Measurements from ENCODE around the gene KMT2B. TPM values are rescaled to one million over a fixed set of nuclear protein-coding genes. Genes with fewer than 3 reads are reported as not detected.

Gene KMT2B
- total and polyA plus RNA-seq, 9 of the 15 experiments (the other 6 are each of a cell fraction or from before 2014, with no cell fraction given) = 0.63 to 43.9 (median 8.1) TPM

GRCh38 chr19:35693835-35694599 lies 23.8 kb upstream of the KMT2B start (continued):
- 0 out of 2 replicates have a peak, but pooled peaks have one; percentile 31 for TF ChIP-seq ZBTB43 (CRISPR knock-in tag; IDR thresholded peaks at IDR 0.05)
- TF ChIP-seq UBTF (IDR thresholded peaks at IDR 0.05; ENCODE audit: borderline replicate concordance in 1 of 2, low read depth in 2 of 2, low read length in 2 of 2) = 0 out of 4 replicates have a peak, but pooled peaks of 1 of the 2 experiments have one; percentile 22
- TF ChIP-seq ARID2 (IDR thresholded peaks at IDR 0.05) = peak; percentile 87
- TF ChIP-seq EGR1 (conservative IDR thresholded peaks at IDR 0.05) = peak; percentile 32
- TF ChIP-seq CSDE1 (IDR thresholded peaks at IDR 0.05) = peak in 1 of 2 experiments; percentile 28; a peak in 1 of 4 replicates
- TF ChIP-seq HLTF (IDR thresholded peaks at IDR 0.05) = peak; percentile 79; the same call in 1 of the 2 replicates
- peak; percentile 70 to 77; a peak in 3 of 4 replicates for TF ChIP-seq KDM1A (IDR thresholded peaks at IDR 0.05)
- peak; percentile 93 for TF ChIP-seq REST (IDR thresholded peaks at IDR 0.05; ENCODE audit: borderline replicate concordance)
- TF ChIP-seq REST (CRISPR knock-in tag; IDR thresholded peaks at IDR 0.05; ENCODE audit: low read depth) = no peak
- no peak for TF ChIP-seq HNRNPUL1 (IDR thresholded peaks at IDR 0.05; ENCODE audit: low read length)
- no peak for TF ChIP-seq CREB3 (tag; conservative IDR thresholded peaks at IDR 0.05; ENCODE audit: low read depth)
- no peak for TF ChIP-seq POLR2A (conservative IDR thresholded peaks at IDR 0.05)
- peak; percentile 95 for TF ChIP-seq ELF4 (CRISPR knock-in tag; IDR thresholded peaks at IDR 0.05)
- TF ChIP-seq ZNF133 (CRISPR knock-in tag; IDR thresholded peaks at IDR 0.05) = no peak
- TF ChIP-seq CCNT2 (IDR thresholded peaks at IDR 0.05; ENCODE audit: borderline replicate concordance, extremely low read depth, insufficient read length, low read depth, low read length) = no peak
- no peak for TF ChIP-seq NCOA6 (IDR thresholded peaks at IDR 0.05)

Measured in K562 (cell line).